DMS114 treated with DMSO at 0.1 percent for 48 hours (cell line): ENCODE measurements around the gene CGB3.
"Not testable (repeated sequence)": the region's sequence is repeated elsewhere in the genome, so short reads cannot be mapped to it uniquely, and the experiment has no call there.

Experiments
- DNase-seq: peaks from one replicate; lab custom pipeline; 2025; ENCODE audit not compliant: unreplicated experiment; lab: John Stamatoyannopoulos, UW

The CGB3 gene

DNA sequence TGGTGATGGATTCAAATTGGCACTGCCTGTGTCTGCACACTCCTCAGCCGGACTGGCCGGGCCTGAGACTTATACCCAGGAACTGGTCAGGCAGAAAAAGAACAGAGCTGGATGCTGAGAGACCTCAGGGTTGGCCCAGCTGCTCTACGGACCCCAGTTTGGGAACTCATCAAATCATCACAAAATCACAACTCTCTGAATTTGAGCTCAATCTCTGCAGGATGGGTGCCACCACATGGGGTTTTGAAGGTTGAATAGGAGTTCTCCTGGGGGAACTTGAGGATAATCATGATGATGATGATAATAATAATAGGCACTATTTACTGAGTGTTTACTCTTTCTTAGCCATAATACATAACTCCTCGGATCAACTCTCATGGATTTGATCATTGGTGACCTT, 18.5 kb upstream of the CGB3 start:
- DNase-seq: not testable (repeated sequence)

DNA sequence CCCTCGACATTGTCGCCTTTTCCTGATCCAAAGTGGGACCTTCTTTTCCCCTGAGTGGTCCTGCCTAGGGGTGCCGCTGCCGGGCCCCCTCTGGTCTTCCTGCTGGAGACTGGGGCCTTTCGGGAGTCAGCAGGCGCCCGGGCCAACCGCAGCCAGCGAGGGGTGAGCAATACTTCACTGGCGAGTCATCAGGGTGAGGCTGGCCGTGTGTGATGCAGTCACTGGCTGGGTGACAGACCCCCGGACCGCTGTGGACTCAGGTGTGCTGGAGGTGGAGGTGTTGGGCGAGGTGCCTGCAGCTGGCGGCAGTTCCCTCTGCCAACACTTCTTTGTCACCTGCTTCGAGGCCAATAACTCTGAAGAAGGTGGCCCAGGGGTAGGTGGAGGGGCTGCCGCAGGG, 18.0 kb upstream of the CGB3 start:
- no peak for DNase-seq

DNA sequence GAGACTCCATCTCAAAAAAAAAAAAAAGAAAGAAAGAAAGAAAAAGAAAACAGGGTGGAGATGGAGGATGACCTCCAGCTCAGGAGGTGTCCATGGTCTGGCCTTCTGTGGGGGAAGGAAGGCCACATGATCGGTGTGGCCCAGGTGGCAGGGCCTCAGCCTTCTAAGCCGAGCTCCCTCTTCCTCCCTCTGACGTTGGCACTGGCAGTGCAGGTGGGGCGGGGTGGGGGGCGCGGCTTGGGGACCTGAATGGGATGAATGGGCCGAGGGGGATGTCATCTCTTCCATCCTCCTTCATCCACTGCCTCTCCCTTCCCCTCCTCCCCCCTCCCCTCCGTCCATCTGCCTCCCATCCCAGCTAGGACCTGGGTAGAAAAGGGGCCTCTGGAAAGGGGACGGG, 15.6 kb upstream of the CGB3 start:
- not testable (repeated sequence) for DNase-seq

DNA sequence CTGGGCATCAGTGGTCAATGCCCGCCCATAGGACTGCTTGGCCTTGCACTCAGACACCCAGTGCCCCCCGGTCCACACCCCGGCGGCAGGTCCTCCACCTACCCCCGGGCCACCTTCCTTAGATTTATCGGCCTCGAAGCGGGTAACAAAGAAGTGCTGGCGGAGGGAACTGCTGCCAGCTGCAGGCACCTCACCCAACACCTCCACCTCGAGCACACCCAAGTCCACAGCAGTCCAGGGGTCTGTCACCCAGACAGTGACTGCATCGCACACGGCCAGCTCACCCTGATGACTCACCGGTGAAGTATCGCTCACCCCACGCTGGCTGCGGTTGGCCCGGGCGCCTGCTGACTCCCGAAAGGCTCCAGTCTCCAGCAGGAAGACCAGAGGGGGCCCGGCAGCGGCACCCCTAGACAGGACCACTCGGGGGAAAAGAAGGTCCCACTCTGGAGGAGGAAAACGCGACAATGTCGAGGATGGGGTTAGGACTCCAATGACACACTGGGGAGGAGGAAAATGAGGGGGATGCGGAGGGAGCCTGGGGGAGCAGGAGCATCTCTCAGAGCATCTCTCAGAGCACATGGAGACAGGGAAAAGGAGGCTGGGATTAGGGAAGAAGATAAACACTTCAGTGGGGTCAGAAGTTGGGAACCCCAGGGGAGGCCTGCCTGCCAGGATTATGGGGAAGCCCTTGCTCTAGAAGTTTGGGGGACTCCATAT, 14.6 kb upstream of the CGB3 start:
- not testable (repeated sequence) for DNase-seq

DNA sequence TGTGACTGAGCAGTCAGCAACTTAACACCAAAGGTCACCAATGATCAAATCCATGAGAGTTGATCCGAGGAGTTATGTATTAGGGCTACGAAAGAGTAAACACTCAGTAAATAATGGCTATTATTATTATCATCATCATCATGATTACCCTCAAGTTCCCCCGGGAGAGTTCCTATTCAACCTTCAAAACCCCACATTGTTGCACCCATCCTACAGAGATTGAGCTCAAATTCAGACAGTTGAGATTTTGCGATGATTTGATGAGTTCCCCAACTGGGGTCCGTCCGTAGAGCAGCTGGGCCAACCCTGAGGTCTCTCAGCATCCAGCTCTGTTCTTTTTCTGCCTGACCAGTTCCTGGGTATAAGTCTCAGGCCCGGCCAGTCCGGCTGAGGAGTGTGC, 14.0 kb upstream of the CGB3 start:
- not testable (repeated sequence) for DNase-seq

DNA sequence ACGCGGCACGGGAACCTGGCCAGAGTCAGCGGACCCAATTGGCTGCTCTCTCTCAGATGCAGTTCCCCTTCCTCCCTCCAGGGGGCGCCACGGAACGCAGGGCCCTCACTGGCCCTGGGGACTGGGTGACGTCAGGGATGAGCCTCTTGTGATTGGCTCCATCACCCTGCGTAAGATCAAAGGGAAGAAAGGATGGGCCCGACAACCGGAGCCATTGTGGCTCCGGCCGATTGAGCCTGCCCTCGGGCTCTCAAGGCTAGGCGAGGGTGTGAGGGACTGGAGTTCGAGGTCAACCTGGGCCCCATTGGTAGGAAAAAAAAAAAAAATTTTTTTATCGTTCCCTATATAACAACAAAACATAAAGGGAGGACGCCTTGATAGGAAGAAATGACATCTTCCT, 12.7 kb upstream of the CGB3 start, which contains the start of gene CGB1:
TSS of gene CGB1 (minus strand) at position 81 of the 400 bp plus-strand sequence. CDS start 184 bp downstream, outside the sequence.
- not testable (repeated sequence) for DNase-seq

DNA sequence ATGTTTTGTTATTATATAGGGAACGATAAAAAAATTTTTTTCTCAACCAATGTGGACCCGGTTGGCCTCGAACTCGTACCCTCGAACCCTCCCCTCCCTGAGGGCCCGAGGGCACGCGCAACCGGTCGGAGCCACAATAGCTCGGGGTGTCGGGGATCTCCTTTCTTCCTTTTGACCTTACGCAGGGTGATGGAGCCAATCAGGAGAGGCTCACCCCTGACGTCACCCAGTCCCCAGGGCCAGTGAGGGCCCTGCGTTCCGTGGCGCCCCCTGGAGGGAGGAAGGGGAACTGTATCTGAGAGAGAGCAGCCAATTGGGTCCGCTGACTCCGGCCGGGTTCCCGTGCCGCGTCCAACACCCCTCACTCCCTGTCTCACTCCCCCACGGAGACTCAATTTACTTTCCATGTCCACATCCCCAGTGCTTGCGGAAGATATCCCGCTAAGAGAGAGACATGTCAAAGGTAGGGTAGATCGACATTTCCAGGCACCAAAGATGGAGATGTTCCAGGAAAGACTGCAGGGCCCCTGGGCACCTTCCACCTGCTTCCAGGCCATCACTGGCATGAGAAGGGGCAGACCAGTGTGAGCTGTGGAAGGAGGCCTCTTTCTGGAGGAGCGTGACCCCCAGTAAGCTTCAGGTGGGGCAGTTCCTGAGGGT, 7.6 kb upstream of the CGB3 start, which contains the start of gene CGB2:
TSS of gene CGB2 (plus strand) at position 249 of the 660 bp plus-strand sequence. CDS start at position 455, 206 bp downstream.
- not testable (repeated sequence) for DNase-seq

DNA sequence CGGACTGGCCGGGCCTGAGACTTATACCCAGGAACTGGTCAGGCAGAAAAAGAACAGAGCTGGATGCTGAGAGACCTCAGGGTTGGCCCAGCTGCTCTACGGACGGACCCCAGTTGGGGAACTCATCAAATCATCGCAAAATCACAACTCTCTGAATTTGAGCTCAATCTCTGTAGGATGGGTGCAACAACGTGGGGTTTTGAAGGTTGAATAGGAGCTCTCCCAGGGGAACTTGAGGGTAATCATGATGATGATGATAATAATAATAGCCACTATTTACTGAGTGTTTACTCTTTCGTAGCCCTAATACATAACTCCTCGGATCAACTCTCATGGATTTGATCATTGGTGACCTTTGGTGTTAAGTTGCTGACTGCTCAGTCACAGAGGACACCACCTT, 6.2 kb upstream of the CGB3 start:
- DNase-seq: not testable (repeated sequence)

DNA sequence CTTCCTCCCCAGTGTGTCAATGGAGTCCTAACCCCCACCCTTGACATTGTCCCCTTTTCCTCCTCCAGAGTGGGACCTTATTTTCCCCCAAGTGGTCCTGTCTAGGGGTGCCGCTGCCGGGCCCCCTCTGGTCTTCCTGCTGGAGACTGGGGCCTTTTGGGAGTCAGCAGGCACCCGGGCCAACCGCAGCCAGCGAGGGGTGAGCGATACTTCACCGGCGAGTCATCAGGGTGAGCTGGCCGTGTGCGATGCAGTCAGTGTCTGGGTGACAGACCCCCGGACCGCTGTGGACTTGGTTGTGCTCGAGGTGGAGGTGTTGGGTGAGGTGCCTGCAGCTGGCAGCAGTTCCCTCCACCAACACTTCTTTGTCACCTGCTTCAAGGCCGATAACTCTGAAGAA, 5.6 kb upstream of the CGB3 start:
- DNase-seq: not testable (repeated sequence)

DNA sequence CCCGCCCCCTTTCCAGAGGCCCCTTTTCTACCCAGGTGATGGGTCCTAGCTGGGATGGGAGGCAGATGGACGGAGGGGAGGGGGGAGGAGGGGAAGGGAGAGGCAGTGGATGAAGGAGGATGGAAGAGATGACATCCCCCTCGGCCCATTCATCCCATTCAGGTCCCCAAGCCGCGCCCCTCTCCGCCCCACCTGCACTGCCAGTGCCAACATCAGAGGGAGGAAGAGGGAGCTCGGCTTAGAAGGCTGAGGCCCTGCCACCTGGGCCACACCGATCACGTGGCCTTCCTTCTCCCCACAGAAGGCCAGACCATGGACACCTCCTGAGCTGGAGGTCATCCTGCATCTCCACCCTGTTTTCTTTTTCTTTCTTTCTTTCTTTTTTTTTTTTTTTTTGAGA, 4.6 kb upstream of the CGB3 start:
- not testable (repeated sequence) for DNase-seq

DNA sequence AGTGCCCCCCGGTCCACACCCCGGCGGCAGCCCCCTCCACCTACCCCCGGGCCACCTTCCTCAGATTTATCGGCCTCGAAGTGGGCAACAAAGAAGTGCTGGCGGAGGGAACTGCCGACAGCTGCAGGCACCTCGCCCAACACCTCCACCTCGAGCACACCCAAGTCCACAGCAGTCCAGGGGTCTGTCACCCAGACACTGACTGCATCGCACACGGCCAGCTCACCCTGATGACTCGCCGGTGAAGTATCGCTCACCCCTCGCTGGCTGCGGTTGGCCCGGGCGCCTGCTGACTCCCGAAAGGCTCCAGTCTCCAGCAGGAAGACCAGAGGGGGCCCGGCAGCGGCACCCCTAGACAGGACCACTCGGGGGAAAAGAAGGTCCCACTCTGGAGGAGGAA, 1.5 kb upstream of the CGB3 start:
- DNase-seq: not testable (repeated sequence)

DNA sequence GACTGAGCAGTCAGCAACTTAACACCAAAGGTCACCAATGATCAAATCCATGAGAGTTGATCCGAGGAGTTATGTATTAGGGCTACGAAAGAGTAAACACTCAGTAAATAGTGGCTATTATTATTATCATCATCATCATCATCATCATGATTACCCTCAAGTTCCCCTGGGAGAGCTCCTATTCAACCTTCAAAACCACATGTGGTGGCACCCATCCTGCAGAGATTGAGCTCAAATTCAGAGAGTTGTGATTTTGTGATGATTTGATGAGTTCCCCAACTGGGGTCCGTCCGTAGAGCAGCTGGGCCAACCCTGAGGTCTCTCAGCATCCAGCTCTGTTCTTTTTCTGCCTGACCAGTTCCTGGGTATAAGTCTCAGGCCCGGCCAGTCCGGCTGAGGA, 955 bp upstream of the CGB3 start:
- not testable (repeated sequence) for DNase-seq

DNA sequence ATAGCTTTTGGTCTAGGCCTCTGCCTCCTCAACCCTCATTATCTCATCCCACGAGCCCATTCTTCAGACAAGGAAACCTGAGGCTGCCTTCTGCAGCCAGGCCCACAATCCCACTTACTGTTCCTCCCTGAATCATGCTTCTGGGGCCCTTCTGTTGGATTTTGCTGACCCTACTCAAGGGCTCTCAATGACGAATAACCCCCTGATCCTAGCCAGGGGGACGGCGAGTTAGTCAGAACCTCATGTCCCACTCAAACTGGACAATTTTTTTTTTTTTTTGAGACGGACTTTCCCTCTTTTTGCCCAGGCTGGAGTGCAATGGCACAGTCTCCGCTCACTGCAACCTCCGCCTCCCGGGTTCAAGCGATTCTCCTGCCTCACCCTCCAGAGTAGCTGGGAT, 2.0 kb downstream of the CGB3 start:
- DNase-seq: no peak

DNA sequence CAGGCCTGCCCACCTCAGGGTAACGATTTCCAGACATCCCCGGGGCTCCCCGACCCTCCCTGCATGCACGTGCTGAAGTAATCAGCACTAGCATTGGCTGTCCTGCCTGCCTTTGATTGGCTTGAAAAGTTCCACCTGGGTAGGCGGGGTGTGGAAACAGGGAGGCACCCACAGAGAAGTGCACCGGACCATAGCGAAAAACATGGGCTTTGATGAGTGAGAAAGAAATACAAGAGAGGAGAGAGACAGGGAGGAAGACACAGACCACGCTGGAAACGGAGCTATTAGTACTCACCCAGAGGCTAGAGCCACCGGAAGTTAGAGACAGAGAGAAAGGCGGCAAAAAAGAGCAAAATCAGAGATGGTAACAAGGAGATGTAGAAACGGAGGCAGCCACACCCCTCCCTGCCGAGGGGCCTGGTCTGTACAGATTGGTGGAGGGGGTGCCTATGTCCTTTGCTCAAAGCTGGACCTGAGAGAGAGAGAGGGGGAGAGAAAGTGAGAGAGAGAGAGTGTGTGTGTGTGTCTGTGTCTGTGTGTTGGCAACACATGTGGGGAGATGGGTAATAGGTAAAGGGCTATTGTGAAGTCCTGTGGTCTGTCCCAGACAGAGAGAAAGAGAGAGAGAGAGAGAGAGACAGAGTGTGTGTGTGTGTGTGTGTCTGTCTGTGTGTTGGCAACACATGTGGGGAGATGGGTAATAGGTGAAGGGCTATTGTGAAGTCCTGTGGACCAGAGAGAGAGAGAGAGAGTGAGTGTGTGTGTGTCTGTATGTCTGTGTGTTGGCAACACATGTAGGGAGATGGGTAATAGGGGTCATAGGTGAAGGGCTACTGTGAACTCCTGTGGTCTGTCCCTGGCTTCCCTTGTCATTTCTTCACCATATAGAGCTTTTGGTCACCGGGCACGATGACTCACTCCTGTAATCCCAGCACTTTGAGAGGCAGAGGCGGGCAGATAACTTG, 2.9 kb downstream of the CGB3 start:
- DNase-seq: no peak

DNA sequence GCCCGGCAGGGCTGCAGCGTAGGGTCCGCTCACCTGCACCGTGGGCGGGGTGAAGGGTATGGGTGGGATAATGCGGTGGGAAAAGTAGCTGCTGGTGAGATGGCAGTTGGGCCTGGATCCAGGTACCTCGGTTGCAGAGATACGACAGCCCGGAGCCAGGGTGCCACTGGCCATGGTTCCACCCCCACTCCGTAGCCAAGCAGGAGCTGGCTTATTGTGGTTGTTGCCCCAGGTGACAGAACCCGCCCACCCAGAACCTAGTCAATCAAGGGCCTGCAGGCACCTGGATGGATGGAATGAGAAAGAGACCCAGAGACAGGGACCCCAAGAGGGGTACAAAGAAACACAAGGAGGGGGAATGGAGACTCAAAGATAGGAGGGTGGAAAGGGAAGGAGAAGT, 3.8 kb downstream of the CGB3 start:
- no peak for DNase-seq

DNA sequence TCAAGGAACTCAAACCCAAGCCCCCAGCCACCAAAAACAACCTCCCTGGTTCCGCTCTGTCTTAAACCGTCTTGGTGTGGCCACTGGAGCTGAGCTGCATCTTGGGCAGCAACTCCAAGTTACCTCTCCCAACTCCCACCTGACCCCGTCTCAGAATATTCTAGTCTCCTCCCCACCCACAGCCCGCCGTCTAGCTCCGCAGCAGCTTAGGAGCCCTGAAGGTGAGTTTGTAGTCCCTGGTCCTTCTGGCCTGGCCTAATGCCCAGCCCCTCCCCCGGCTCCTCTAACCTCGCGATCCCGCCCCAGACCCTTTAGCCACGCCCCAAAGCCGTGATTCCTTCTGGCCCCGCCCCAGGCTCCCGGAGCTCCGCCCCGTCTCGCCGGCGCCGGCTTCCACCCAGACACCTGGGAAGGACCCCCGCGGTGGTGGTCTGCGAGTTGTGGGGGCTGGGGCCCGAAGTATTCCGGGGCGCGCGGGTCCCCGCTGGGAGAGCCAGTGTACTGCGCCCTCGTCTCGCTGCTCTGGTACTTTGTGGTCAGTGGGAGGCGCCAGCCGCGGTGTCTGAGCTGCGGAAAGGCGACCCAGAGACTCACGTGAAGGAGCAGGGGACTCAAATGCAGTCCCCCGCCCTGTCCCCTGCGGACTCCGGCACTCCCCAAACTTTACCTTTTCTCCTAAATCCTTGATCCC, 4.7 kb downstream of the CGB3 start:
- no peak for DNase-seq

DNA sequence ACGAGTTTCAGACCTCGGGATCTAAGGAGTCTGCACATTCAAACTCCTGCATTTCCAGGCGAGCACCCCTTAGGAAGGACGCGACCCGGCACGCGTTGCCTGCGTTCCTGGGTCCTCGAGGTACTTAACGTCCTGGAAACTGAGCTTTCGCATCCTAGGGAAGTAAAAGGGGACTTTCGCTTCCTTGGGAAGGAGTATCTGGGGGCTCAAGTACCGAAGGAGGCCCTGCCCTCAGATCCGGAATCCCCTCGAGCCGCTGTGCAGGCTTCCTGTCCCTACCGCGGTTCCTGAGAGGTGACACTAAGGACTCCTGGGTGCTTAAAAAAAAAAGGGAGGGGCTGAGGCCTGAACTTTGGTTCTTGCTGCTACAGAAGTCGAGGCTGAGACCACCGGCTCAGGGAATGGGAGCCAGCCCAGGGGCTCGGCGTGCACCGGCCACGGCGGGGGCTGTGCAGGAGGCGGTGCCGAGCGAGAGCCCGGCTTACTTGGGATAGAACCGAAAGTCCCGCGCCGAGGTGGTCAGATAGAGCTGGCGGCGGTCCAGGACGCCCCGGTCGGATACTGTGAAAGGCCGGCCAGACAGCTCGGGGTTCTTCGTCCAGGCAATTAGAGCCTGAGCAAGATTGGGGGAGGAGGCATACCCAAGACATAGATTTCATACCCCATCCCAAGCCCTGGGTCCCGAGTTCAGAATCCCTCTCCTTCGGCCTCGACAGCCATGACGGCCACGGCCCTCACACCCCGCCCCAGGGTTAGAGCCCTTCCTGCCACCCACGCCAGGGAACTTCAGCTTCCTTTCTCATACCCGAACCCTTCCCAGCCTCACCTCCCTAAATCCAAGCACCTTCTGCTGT, 5.5 kb downstream of the CGB3 start:
- not testable (repeated sequence) for DNase-seq

DNA sequence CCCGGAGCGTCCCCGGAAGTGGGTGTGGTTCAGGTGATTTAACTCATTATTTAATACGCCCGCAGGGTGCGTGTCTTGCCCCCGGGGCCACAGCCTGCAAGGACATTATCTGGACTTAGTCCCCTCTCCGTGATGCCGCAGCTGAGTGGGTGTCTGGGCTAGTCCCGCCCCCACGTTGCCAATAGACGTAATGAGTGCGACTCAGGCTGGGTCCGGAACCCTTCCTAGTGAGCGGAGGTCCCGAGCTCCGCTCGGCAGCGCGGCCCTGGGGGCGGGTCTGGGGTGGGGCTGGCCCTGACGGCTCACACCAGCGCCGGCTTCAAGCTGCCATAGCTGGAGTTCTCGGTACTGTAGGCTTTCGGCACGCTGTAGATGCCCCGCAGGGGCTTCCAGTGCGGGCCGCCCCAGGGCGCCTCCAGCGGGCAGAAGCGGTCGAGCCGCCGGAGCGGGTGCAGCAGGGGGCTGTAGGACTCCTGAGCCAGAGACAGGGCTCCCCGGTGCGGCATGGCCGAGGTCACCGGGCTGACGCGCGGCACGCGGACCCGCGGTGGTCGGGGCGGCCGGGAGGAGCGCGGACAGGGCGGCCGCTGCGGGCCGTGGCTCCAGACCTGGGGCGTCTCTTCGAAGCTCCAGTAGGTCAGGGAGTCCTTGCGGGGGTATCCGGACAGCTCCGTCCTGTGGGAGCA, 6.3 kb downstream of the CGB3 start:
- DNase-seq: no peak

DNA sequence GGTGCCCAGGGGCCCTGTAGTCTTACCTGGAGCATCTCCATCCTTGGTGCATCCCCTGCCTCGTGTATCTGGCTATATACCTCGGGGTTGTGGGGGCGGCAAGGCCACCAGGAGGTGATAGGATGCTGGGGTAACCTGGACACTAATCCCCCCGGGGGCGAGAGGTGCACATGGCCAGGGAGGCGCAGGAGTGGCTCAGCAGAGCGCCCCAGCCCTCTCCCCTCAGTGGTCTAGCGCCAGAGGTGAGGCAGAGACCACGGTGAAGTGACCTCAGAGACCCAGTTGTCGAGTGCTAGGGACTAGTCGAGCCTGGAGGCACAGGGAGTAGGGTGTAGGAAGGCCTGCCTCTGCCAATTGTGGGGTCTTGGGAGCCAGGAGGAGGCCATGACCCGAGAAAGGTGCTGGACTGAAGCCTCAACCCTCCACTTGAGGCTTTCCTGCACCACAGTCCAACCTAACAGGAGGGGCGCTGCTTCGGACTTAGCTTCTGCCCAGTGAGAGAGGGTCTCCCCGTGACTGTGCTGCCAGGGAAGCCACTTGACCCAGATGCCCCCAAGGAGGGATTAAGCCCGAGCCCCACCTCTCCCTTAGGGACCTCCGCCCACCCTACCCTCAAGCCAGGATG, 7.0 kb downstream of the CGB3 start, which contains the start of gene LHB:
TSS of gene LHB (minus strand) at position 51 of the 625 bp plus-strand sequence. CDS start at position 41, 10 bp downstream.
- DNase-seq: no peak
